CD4-positive, alpha-beta T cell treated with Interleukin-21 for 1 hour (primary cell): Measurements from ENCODE around the gene CHAMP1.
"Not testable (repeated sequence)": the region's sequence is repeated elsewhere in the genome, so short reads cannot be mapped to it uniquely, and the experiment has no call there.

Experiments
- DNase-seq: peaks from one replicate; pipeline ENCODE4 v3.0.0-alpha.2; 2020

CHAMP1 gene

DNA sequence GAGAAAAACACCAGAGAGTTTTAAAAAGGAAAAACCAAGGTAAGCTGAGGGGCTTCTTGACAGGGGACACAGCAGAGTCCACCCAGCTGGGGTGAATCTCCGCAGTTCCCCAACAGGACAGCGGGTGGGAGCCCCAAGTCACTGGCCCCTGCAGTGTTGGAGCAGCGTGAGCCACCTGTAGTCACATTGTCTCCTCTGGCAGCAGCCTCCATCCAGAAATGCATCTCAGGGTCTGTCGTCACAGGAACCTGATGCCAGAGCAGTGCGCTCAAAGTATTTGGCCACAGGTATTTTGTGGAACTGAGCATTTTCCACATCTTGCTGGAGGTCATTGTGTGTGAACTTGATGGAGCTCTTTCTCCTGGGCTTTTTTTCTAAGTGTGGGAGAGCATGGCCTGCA, 24.7 kb downstream of the CHAMP1 start:
- DNase-seq = no peak

DNA sequence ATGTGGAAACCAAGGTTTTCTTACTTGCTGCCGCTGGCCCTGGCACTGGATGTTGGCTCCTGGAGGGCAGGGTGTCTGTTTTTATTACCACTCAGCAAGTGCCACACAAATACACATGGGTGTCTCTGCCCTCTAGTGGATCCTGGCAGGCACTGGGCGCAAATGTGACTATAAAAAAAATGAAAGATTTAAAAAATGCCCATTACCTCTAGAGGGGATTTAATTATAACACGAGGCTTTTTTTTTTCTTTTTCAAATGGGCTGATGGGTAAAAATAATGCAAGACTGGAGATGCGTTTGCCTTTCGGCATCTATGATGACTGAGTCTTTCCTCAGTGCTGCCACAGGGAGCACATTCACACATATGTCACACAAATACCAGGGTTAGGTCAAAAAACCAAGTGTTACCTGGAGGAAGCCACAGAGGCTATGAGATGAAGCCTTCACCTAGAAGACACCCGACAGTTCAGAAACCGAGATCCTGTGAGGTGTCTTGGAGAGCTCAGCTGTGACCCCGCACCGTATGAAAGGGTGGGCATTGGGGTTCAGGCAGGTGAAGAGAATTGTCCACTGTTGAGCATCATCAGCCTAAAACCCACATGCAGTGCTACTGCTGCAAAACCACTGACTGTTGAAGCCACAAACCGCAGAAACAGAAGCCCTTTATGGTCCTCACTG, 25.7 kb downstream of the CHAMP1 start:
- peak; percentile 71 for DNase-seq

DNA sequence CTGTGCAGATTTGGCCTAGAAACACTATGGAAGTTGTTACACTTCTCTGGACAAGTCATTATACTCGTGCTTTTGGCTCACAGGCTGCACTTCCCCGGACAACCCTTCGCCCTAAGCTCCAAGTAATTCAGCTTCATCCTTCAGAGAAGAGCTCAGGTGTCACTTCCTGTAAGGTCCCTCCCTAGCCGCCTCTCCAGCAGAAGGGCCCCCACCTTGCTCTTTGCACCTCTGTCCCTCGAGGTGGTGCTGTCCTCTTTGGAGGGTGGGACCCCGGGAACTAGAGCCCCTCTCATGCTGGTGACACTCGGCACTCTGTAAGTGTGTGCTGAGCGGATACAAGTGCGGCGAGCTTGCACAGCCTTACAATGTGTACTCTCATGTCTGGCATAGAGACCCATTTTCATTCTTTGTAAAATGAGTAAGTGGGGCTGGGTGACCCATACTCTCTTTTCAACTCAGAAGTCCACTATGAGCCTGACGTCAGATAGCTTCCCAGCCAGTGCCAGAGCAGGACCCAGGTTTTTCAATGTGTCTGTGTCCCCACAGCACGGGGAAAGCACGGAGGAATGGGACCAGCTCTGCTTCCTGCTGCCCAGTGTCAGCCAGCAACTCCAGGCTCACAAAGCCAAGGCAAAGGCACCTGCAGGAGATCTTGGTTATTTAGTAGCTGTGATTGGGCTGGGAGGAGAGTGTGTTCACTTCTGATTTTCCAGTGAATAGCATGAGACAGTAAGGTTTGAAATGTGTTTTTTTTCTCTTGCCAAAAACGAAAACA, 26.9 kb downstream of the CHAMP1 start:
- no peak for DNase-seq

DNA sequence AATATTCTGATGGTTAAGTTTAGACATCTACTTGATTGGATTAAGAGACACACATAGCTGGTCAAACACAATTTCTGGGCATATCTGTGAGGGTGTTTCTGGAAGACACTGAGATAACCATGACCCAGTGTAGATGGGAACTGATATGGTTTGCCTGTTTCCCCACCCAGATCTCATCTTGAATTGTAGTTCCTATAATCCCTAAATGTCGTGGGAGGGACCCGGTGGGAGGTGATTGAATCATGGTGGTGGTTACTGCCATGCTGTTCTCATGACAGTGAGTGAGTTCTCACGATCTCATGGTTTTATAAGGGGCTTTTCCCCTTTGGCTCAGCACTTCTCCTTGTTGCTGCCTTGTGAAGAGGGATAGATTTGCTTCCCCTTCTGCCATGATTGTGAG, 33.0 kb downstream of the CHAMP1 start:
- DNase-seq = not testable (repeated sequence)

DNA sequence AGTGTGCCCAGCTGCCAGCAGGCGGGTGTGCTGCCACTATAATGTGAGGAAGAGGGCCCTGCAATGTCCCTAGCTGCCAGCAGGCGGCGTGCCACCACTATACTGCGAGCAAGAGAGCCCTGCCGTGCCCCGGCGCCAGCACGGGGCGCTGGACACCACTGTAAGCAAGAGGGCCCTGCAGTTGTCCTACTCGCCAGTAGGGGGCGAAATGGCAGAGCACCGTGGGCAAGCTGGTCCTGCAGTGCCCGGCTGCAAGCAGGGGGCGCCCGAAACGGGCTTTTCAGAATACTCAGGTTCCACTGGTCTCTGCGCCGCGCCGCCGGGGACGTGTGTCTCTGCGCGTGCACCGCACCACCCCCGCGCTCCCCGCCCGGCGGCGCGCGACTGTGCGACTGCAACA, 38.5 kb downstream of the CHAMP1 start:
- peak; percentile 34 for DNase-seq

DNA sequence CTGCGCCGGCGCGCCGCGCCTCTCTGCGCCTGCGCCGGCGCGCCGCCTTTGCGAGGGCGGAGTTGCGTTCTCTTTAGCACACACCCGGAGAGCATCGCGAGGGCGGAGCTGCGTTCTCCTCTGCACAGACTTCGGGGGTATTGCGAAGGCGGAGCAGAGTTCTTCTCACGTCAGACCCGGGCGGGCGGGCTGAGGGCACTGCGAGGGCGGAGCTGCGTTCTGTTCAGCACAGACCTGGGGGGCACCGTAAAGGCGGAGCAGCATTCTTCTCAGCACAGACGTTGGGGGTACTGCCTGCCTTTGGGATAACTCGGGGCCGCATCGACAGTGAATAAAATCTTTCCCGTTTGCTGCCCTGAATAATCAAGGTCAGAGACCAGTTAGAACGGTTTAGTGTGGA, 39.1 kb downstream of the CHAMP1 start:
- DNase-seq = not testable (repeated sequence)
